Measurements from ENCODE around the gene FOXC1. TPM values are rescaled to one million over a fixed set of nuclear protein-coding genes. Genes with fewer than 3 reads are reported as not detected.

Gene FOXC1
- total and polyA plus RNA-seq, 9 of the 15 experiments (the other 6 are each of a cell fraction or from before 2014, with no cell fraction given): not detected

- FAIRE-seq: no peak
- in situ Hi-C loops (cut with MboI) (no loop called here), intact Hi-C loops (cut with micrococcal nuclease) (no loop called here)
- H3K9ac ChIP-seq (ENCODE audit: insufficient read depth in 1 of 2, low read depth in 2 of 2, low read length in 2 of 2): no peak overlapping the region
- peaks cover 8% of the 10 kb centered on the region in 2 experiments; a peak in 3 of 5 replicates for H3K4me1 ChIP-seq (replicated peaks in 1 of 2; ENCODE audit: control insufficient read depth in 2 of 2, insufficient read depth in 2 of 2, low read length in 2 of 2)
- TF ChIP-seq ZEB2 (IDR thresholded peaks at IDR 0.05) (no peak), XRCC3 (IDR thresholded peaks at IDR 0.05) (no peak), ELK3 (CRISPR knock-in tag; IDR thresholded peaks at IDR 0.05) (no peak)
- H3K27ac ChIP-seq (ENCODE audit: extremely low read depth, low read depth, low read length): no peak overlapping the region
- H3K4me3 ChIP-seq: no peak overlapping the region
- H3K9me1 ChIP-seq (ENCODE audit: control insufficient read depth, insufficient read depth, low read length): no peaks in the 10 kb centered on the region
- no peak for DNase-seq (ENCODE audit: extremely low read depth in 1 of 4, low spot score in 3 of 4)
- ChIA-PET CTCF (ENCODE audit: low intra/inter-chr PET ratio) (no interaction called here), POLR2A (interaction anchor here (0.8 to 1.6 kb wide), 2 partner anchors 10 to 561 kb away, joined by 3 to 9 read pairs; no protein-coding TSS in a partner anchor)
- no peak for ATAC-seq
- H3K36me3 ChIP-seq (ENCODE audit: control insufficient read depth, insufficient read depth, low read length): no peaks in the 10 kb centered on the region
- H3K4me2 ChIP-seq (ENCODE audit: insufficient read depth, low read length): no peak overlapping the region
- no peaks in the 10 kb centered on the region for H3K79me2 ChIP-seq (ENCODE audit: control insufficient read depth, insufficient read depth, low read length)
- H4K20me1 ChIP-seq (replicated peaks; ENCODE audit: control insufficient read depth, insufficient read depth, low read length): no peaks in the 10 kb centered on the region; the same call in 1 of the 2 replicates
- no peaks in the 10 kb centered on the region for H3K9me3 ChIP-seq (replicated peaks; ENCODE audit: control insufficient read depth, insufficient read depth, low read depth, low read length)
- no TSS peak for BruUV-seq (replicated peaks)
- H2AFZ ChIP-seq (ENCODE audit: low read depth, low read length): no peak overlapping the region
- 3% methylated on average over 4 of the region's 4 CpGs for WGBS (ENCODE audit: insufficient coverage, low coverage, missing lambda C conversion rate)
- H3K27me3 ChIP-seq (ENCODE audit: control insufficient read depth in 2 of 2, insufficient read depth in 2 of 2, low read length in 2 of 2): peaks cover 46 to 63% of the 10 kb centered on the region in 2 experiments
Measured at GRCh38 chr6:1626481-1626880, 16.8 kb downstream of the FOXC1 start.

GRCh38 chr6:1627827-1628560 lies 18.3 kb downstream of the FOXC1 start:
- WGBS (ENCODE audit: insufficient coverage, low coverage, missing lambda C conversion rate): 0% methylated on average over 10 of the region's 10 CpGs
- DNase-seq (ENCODE audit: extremely low read depth in 1 of 4, low spot score in 3 of 4): no peak
- no peak for FAIRE-seq
- peaks cover 48 to 59% of the 10 kb centered on the region in 2 experiments for H3K27me3 ChIP-seq (ENCODE audit: control insufficient read depth in 2 of 2, insufficient read depth in 2 of 2, low read length in 2 of 2)
- no peak overlapping the region for H3K4me3 ChIP-seq
- no peaks in the 10 kb centered on the region for H3K79me2 ChIP-seq (ENCODE audit: control insufficient read depth, insufficient read depth, low read length)
- no peak for ATAC-seq
- ChIA-PET CTCF (ENCODE audit: low intra/inter-chr PET ratio) (no interaction called here), POLR2A (interaction anchor here (0.8 to 1.6 kb wide), 2 partner anchors 9 to 12 kb away, joined by 3 to 9 read pairs; no protein-coding TSS in a partner anchor)
- peaks cover 8 to 9% of the 10 kb centered on the region in 2 experiments; a peak in 3 of 5 replicates for H3K4me1 ChIP-seq (replicated peaks in 1 of 2; ENCODE audit: control insufficient read depth in 2 of 2, insufficient read depth in 2 of 2, low read length in 2 of 2)
- no peak overlapping the region for H3K27ac ChIP-seq (ENCODE audit: extremely low read depth, low read depth, low read length)
- no peaks in the 10 kb centered on the region for H3K9me3 ChIP-seq (replicated peaks; ENCODE audit: control insufficient read depth, insufficient read depth, low read depth, low read length)
- H2AFZ ChIP-seq (ENCODE audit: low read depth, low read length): no peak overlapping the region
- H3K9me1 ChIP-seq (ENCODE audit: control insufficient read depth, insufficient read depth, low read length): no peaks in the 10 kb centered on the region
- H3K4me2 ChIP-seq (ENCODE audit: insufficient read depth, low read length): no peak overlapping the region
- no peak overlapping the region for H3K9ac ChIP-seq (ENCODE audit: insufficient read depth in 1 of 2, low read depth in 2 of 2, low read length in 2 of 2)
- H3K36me3 ChIP-seq (ENCODE audit: control insufficient read depth, insufficient read depth, low read length): no peaks in the 10 kb centered on the region
- BruUV-seq (replicated peaks): no TSS peak
- in situ Hi-C loops (cut with MboI): no loop called here
- no peaks in the 10 kb centered on the region; the same call in 1 of the 2 replicates for H4K20me1 ChIP-seq (replicated peaks; ENCODE audit: control insufficient read depth, insufficient read depth, low read length)
- intact Hi-C loops (cut with micrococcal nuclease): no loop called here
- TF ChIP-seq NBN (IDR thresholded peaks at IDR 0.05; ENCODE audit: low read depth) (no peak), ZBTB9 (CRISPR knock-in tag; IDR thresholded peaks at IDR 0.05) (no peak), NCOA2 (IDR thresholded peaks at IDR 0.05; ENCODE audit: partially characterized antibody in 2 of 2) (no peak), ZNF609 (CRISPR knock-in tag; IDR thresholded peaks at IDR 0.05; ENCODE audit: borderline replicate concordance) (no peak)

Data from K562 (cell line).